Body of pancreas (tissue), 4 donors: ENCODE results near the gene NBAS. TPM values are rescaled to one million over a fixed set of nuclear protein-coding genes. Genes with fewer than 3 reads are reported as not detected.

Experiments
- ATAC-seq: fragments of 150-250 bp; one replicate; pipeline ENCODE4 v1.9.1; 2016
- DNase-seq, 4 donors: peaks; one replicate each; pipeline ENCODE4 v3.0.0-alpha.2; 2019
- H3K27ac ChIP-seq, 4 donors: fragments of 200-600 bp; sonication (generic); 1 replicate in 3 of 4; 2 replicates in 1 of 4; pipeline versions ENCODE4 v1.5.1 to v1.6.1; 2016 to 2019; ENCODE audit warnings: mild to moderate bottlenecking in 1 of 4, mixed read lengths in 1 of 4, moderate library complexity in 1 of 4
- H3K27me3 ChIP-seq, 2 donors: fragments of 200-600 bp; sonication (generic); one replicate each; pipeline ENCODE4 v1.6.0; 2016; ENCODE audit warnings: mild to moderate bottlenecking in 1 of 2
- H3K36me3 ChIP-seq, 2 donors: fragments of 200-600 bp; sonication (generic); replicated peaks in 1 of 2; 2 replicates each; pipeline ENCODE4 v1.5.1; 2016; ENCODE audit warnings: low read depth in 2 of 2; ENCODE audit not compliant: insufficient read depth in 1 of 2
- H3K4me1 ChIP-seq: fragments of 200-600 bp; sonication (generic); one replicate; pipeline ENCODE4 v1.6.0; 2016
- H3K4me3 ChIP-seq, 2 donors: fragments of 200-600 bp; sonication (generic); 1 replicate in 1 of 2; 2 replicates in 1 of 2; pipeline ENCODE4 v1.5.1; 2016 to 2019
- H3K9me3 ChIP-seq, 3 donors: fragments of 200-600 bp; sonication (generic); 1 replicate in 2 of 3; 2 replicates in 1 of 3; pipeline ENCODE4 v1.5.1; 2016
- CTCF ChIP-seq, 7 experiments: fragments of 450-650 bp in 4 of 7; fragments of 200-600 bp in 3 of 7; sonication (generic) in 3 of 7; IDR thresholded peaks; one replicate each; pipeline ENCODE4 v1.5.1; 2016 to 2019; ENCODE audit warnings: antibody characterized with exemption in 7 of 7
- POLR2A ChIP-seq, 3 donors: fragments of 450-650 bp; IDR thresholded peaks; one replicate each; pipeline ENCODE4 v1.6.1; 2016; ENCODE audit warnings: antibody characterized with exemption in 3 of 3, mild to moderate bottlenecking in 2 of 3
- WGBS, 2 donors: methylation state at CpG; one replicate each; pipeline ENCODE4 v1.1.5; 2017; 5-methylcytosine and 5-hydroxymethylcytosine counted together
- intact Hi-C: fragments of 100-400 bp; cut with DNase I; formaldehyde crosslinking; loops from one replicate; pipeline ENCODE4 v1.15.1; 2023
- total RNA-seq, 2 donors: library from RNA; depleted of rRNA; stranded (reverse); fragments of >200 nt; gene quantifications; one replicate each; pipeline ENCODE4 v1.1.0, GENCODE V29; 2016

Gene NBAS
- total RNA-seq, 2 donors from 2014 or later, result 34.0 to 35.9 TPM

DNA sequence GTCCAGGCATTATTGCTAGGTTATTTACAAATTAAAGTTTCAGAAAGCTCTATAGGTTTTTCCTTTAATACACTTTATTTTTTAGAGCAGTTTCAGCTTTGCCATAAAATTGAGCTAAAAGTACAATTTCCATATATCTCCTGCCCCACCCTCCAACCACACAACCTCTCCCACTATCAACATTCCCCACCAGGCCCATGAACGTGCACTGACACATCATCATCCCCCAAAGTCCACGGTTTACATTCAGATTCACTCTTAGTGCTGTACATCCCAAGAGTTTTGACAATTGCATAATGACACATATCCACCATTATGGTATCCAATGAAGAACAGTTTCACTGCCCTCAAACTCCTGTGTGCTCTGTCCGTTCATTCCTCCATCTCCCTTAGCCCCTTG is 139.4 kb downstream of the NBAS start:
- TF ChIP-seq POLR2A (IDR thresholded peaks at IDR 0.05) (no peak), CTCF (IDR thresholded peaks at IDR 0.05) (no peak)

GRCh38 chr2:15415748-15416147 is 145.4 kb downstream of the NBAS start:
- intact Hi-C loops, result no loop called here
- Histone ChIP-seq H3K9me3 (no peaks in the 10 kb centered on the region), H3K27ac (no peak overlapping the region), H3K4me3 (no peak overlapping the region), H3K4me1 (no peaks in the 10 kb centered on the region), H3K27me3 (no peaks in the 10 kb centered on the region), H3K36me3 (peaks cover 2% of the 10 kb centered on the region in 2 donors)
- DNase-seq, result no peak
- ATAC-seq, result no peak
- WGBS, 2 donors, result 89 to 100% methylated on average over 2 of the region's 2 CpGs
- TF ChIP-seq POLR2A (IDR thresholded peaks at IDR 0.05) (no peak), CTCF (IDR thresholded peaks at IDR 0.05) (no peak)

More for the DNA sequence above, 139.4 kb downstream of the NBAS start:
- ATAC-seq (no peak), DNase-seq (no peak)
- no peak overlapping the region for H3K27ac ChIP-seq
- 92 to 100% methylated on average over 3 of the region's 3 CpGs for whole genome bisulfite sequencing, 2 donors
- H3K36me3 ChIP-seq, result peaks cover 2% of the 10 kb centered on the region in 2 donors
- no peaks in the 10 kb centered on the region for H3K4me1 ChIP-seq
- H3K4me3 ChIP-seq, result no peak overlapping the region
- no peaks in the 10 kb centered on the region for H3K27me3 ChIP-seq
- intact Hi-C loops, result no loop called here
- no peaks in the 10 kb centered on the region for H3K9me3 ChIP-seq

DNA sequence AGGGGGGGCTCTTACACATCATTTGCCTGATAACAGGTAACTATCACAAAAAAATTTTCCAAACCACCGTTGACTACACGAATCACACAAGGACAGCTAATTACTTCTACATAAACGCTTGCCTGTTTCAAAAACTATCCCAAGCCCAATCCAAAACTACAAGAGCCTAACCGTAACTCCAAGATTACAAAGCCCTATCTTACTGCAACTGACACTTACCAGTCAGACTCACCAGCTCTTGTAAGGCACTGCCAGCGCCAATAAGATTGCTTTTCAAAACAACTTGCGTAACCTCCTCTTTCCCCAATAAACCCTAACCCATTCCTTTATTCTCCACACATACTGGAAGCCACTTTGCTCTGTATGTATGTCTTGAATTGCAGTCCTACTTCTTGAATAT is 148.4 kb downstream of the NBAS start:
- H3K4me3 ChIP-seq, result no peak overlapping the region
- DNase-seq (no peak), ATAC-seq (no peak)
- no peaks in the 10 kb centered on the region for H3K27me3 ChIP-seq
- no peak for TF ChIP-seq POLR2A (IDR thresholded peaks at IDR 0.05)
- TF ChIP-seq CTCF (IDR thresholded peaks at IDR 0.05), result no peak
- 91% methylated on average over 6 of the region's 6 CpGs for WGBS, 2 donors
- H3K4me1 ChIP-seq, result no peaks in the 10 kb centered on the region
- intact Hi-C loops, result no loop called here
- no peaks in the 10 kb centered on the region for H3K9me3 ChIP-seq
- H3K27ac ChIP-seq, result no peak overlapping the region
- H3K36me3 ChIP-seq, result peaks cover 2% of the 10 kb centered on the region in 2 donors

DNA sequence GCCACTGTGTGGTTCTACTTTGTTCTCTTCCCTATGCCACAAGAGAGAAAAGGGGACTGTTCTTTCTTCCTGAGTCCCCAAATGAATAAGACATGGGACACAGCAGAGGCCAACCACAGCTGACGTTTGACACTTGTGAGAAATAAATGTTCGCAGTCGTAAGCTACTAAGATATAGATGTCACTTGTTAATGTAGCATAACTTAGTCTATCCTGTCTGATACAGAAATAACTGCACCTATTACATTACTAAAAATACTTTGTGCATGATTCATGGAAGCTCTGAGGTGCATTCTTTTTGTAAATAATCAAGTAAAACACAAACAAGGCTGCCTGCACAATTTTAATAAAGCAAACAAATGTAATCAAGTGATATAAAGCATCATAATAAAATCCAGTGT is 148.8 kb downstream of the NBAS start:
- H3K9me3 ChIP-seq, result no peaks in the 10 kb centered on the region
- intact Hi-C loops, result no loop called here
- H3K4me3 ChIP-seq, result no peak overlapping the region
- no peaks in the 10 kb centered on the region for H3K27me3 ChIP-seq
- H3K27ac ChIP-seq, result no peak overlapping the region
- H3K36me3 ChIP-seq, result peaks cover under 1 to 2% of the 10 kb centered on the region in 2 donors
- H3K4me1 ChIP-seq, result no peaks in the 10 kb centered on the region
- no peak for DNase-seq
- ATAC-seq, result no peak
- 94 to 97% methylated on average over 3 of the region's 3 CpGs for WGBS, 2 donors
- TF ChIP-seq CTCF (IDR thresholded peaks at IDR 0.05) (no peak), POLR2A (IDR thresholded peaks at IDR 0.05) (no peak)

DNA sequence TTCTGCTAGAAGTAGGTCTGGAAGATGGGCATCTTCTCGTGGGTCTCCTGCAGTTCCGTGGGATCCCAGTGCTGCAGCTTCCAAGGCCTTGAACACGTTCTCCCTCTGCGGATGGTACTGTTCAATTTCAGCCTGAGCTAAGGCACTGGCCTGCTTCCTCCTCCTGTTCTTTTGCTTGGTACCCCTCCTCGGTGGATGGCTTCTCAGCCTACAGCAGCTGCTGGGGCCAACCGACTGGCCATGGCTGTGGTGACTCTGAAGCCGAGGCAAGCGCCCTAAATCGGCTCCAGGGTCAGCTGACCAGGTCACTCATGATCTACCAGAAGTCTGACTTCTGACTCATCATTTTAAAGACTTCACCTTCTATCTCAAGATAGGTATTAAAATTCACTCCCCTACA is 150.2 kb downstream of the NBAS start:
- Histone ChIP-seq H3K9me3 (no peaks in the 10 kb centered on the region), H3K36me3 (peaks cover 0 to 2% of the 10 kb centered on the region in 2 donors), H3K4me1 (no peaks in the 10 kb centered on the region), H3K27ac (no peak overlapping the region), H3K4me3 (no peak overlapping the region), H3K27me3 (no peaks in the 10 kb centered on the region)
- whole genome bisulfite sequencing, 2 donors, result 94 to 99% methylated on average over 9 of the region's 9 CpGs
- intact Hi-C loops, result no loop called here
- DNase-seq, result no peak
- ATAC-seq, result no peak
- no peak for TF ChIP-seq CTCF (IDR thresholded peaks at IDR 0.05)
- TF ChIP-seq POLR2A (IDR thresholded peaks at IDR 0.05), result no peak
